Right lobe of liver (tissue), 4 donors: ENCODE results near the gene CEACAM20.

Experiments
- POLR2A ChIP-seq: fragments of 450-650 bp; IDR thresholded peaks from one replicate; pipeline ENCODE4 v1.6.1; 2017; ENCODE audit warnings: antibody characterized with exemption, mild to moderate bottlenecking
- TF ChIP-seq, protein P1 (sequence below), 4 donors: fragments of 200-600 bp in 3 of 4; fragments of 450-650 bp in 1 of 4; IDR thresholded peaks; one replicate each; pipeline versions ENCODE4 v1.5.1 to v1.8.0; 2016 to 2022; ENCODE audit warnings: antibody characterized with exemption in 4 of 4, mild to moderate bottlenecking in 2 of 4
- donor health status: DM: no; HTN: no; CAD: no.
- donor health status: DM: no; HTN: no; CAD: no.
- donor health status: DM: no; HTN: yes; CAD: no.

DNA sequence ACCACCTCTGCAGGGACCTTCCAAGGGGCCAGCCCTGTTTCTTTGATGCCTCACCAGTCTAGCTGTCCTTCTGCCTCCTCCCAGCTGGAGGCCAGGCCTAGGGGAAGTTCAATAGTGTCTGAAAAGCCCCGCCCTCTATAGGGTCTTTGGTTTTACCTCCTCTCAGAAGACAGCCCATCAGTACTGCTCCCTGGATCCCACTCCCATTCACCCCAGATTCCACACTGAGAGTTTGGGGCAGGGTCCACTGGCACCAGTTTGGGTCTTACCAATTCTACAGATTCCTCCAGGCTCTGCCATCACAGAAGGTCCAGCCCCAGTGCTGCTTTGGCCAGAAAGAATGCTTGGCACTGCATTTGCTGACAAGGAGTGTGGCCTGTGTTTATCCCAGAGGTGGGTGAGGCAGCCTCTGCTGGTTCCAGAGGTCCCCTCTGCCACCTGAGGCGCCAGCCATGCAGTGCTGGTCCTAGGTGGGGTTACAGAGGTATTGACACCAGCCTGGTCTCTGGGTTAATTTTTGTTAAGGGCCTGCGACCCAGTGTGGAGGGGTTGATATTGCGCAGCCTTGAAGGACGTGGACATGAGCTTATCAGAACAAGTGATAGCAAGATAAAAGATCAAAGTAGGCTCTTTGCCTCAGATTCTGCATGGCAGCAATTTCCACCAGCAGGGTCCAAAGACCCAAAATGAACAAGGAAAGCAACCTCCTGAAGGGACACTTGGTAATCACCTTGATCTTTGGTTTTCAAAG, 42.5 kb upstream of the CEACAM20 start:
- TF ChIP-seq, protein P1, sequence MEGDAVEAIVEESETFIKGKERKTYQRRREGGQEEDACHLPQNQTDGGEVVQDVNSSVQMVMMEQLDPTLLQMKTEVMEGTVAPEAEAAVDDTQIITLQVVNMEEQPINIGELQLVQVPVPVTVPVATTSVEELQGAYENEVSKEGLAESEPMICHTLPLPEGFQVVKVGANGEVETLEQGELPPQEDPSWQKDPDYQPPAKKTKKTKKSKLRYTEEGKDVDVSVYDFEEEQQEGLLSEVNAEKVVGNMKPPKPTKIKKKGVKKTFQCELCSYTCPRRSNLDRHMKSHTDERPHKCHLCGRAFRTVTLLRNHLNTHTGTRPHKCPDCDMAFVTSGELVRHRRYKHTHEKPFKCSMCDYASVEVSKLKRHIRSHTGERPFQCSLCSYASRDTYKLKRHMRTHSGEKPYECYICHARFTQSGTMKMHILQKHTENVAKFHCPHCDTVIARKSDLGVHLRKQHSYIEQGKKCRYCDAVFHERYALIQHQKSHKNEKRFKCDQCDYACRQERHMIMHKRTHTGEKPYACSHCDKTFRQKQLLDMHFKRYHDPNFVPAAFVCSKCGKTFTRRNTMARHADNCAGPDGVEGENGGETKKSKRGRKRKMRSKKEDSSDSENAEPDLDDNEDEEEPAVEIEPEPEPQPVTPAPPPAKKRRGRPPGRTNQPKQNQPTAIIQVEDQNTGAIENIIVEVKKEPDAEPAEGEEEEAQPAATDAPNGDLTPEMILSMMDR (IDR thresholded peaks at IDR 0.05): no peak
- TF ChIP-seq POLR2A: no peak
